ENCODE results near the gene XCL1.
"Not testable (repeated sequence)": the region's sequence is repeated elsewhere in the genome, so short reads cannot be mapped to it uniquely, and the experiment has no call there.

XCL1 gene

GRCh38 chr1:168576245-168576688, at the start of gene XCL1:
Gene XCL1, plus strand, starts transcription at chr1:168576605. Its CDS starts 33 bp downstream, at chr1:168576638.
- not testable (repeated sequence) for H3K4me1 ChIP-seq (ENCODE audit: low read length); H4K20me1 ChIP-seq (ENCODE audit: insufficient read depth, low read length); H3K9me3 ChIP-seq (ENCODE audit: insufficient read depth, low read length); H3K79me2 ChIP-seq (ENCODE audit: low read length); H3K9ac ChIP-seq (ENCODE audit: low read length); H3K36me3 ChIP-seq (replicated peaks; ENCODE audit: low read depth, low read length); H2AFZ ChIP-seq (ENCODE audit: low read depth, low read length); H3K4me3 ChIP-seq (ENCODE audit: low read length); H3K4me2 ChIP-seq (ENCODE audit: low read length); H3K27ac ChIP-seq (ENCODE audit: low read length)
- H3K27me3 ChIP-seq (ENCODE audit: low read depth, low read length) = peaks cover 33% of the 10 kb centered on the region

GRCh38 chr1:168529518-168529917, 46.9 kb upstream of the XCL1 start:
- Histone ChIP-seq H3K36me3 (replicated peaks; ENCODE audit: low read depth, low read length) (no peaks in the 10 kb centered on the region), H3K4me1 (ENCODE audit: low read length) (no peaks in the 10 kb centered on the region), H3K9me3 (ENCODE audit: insufficient read depth, low read length) (no peaks in the 10 kb centered on the region), H4K20me1 (ENCODE audit: insufficient read depth, low read length) (no peaks in the 10 kb centered on the region), H3K27ac (ENCODE audit: low read length) (no peak overlapping the region), H3K9ac (ENCODE audit: low read length) (no peak overlapping the region), H2AFZ (ENCODE audit: low read depth, low read length) (no peak overlapping the region), H3K4me3 (ENCODE audit: low read length) (no peak overlapping the region), H3K27me3 (ENCODE audit: low read depth, low read length) (peaks cover 7% of the 10 kb centered on the region; the same call in 1 of the 2 replicates), H3K4me2 (ENCODE audit: low read length) (no peak overlapping the region), H3K79me2 (ENCODE audit: low read length) (no peaks in the 10 kb centered on the region)
- TF ChIP-seq CTCF (IDR thresholded peaks at IDR 0.05; ENCODE audit: low read depth, low read length) (no peak), EZH2phosphoT487 (IDR thresholded peaks at IDR 0.05; ENCODE audit: low read depth) (no peak)

- Histone ChIP-seq H3K4me2 (ENCODE audit: low read length) (no peak overlapping the region), H3K27me3 (ENCODE audit: low read depth, low read length) (peaks cover 7% of the 10 kb centered on the region; the same call in 1 of the 2 replicates), H4K20me1 (ENCODE audit: insufficient read depth, low read length) (no peaks in the 10 kb centered on the region), H3K36me3 (replicated peaks; ENCODE audit: low read depth, low read length) (no peaks in the 10 kb centered on the region), H3K27ac (ENCODE audit: low read length) (no peak overlapping the region), H3K9ac (ENCODE audit: low read length) (no peak overlapping the region), H3K4me3 (ENCODE audit: low read length) (no peak overlapping the region), H2AFZ (ENCODE audit: low read depth, low read length) (no peak overlapping the region), H3K79me2 (ENCODE audit: low read length) (no peaks in the 10 kb centered on the region), H3K9me3 (ENCODE audit: insufficient read depth, low read length) (no peaks in the 10 kb centered on the region), H3K4me1 (ENCODE audit: low read length) (no peaks in the 10 kb centered on the region)
- TF ChIP-seq CTCF (IDR thresholded peaks at IDR 0.05; ENCODE audit: low read depth, low read length) (no peak), EZH2phosphoT487 (IDR thresholded peaks at IDR 0.05; ENCODE audit: low read depth) (no peak)
Measured at GRCh38 chr1:168531615-168532345, 44.6 kb upstream of the XCL1 start.

GRCh38 chr1:168535536-168535935, 40.9 kb upstream of the XCL1 start:
- Histone ChIP-seq H3K9ac (ENCODE audit: low read length) (no peak overlapping the region), H3K36me3 (replicated peaks; ENCODE audit: low read depth, low read length) (no peaks in the 10 kb centered on the region), H3K9me3 (ENCODE audit: insufficient read depth, low read length) (no peaks in the 10 kb centered on the region), H3K4me1 (ENCODE audit: low read length) (no peaks in the 10 kb centered on the region), H3K79me2 (ENCODE audit: low read length) (no peaks in the 10 kb centered on the region), H2AFZ (ENCODE audit: low read depth, low read length) (no peak overlapping the region), H3K27me3 (ENCODE audit: low read depth, low read length) (peaks cover 7% of the 10 kb centered on the region; the same call in 1 of the 2 replicates), H4K20me1 (ENCODE audit: insufficient read depth, low read length) (no peaks in the 10 kb centered on the region), H3K4me3 (ENCODE audit: low read length) (no peak overlapping the region), H3K27ac (ENCODE audit: low read length) (no peak overlapping the region), H3K4me2 (ENCODE audit: low read length) (no peak overlapping the region)
- TF ChIP-seq EZH2phosphoT487 (IDR thresholded peaks at IDR 0.05; ENCODE audit: low read depth) = no peak
- no peak for TF ChIP-seq CTCF (IDR thresholded peaks at IDR 0.05; ENCODE audit: low read depth, low read length)

GRCh38 chr1:168540798-168541197, 35.6 kb upstream of the XCL1 start:
- H3K36me3 ChIP-seq (replicated peaks; ENCODE audit: low read depth, low read length); H3K4me1 ChIP-seq (ENCODE audit: low read length); H3K27ac ChIP-seq (ENCODE audit: low read length); H3K9ac ChIP-seq (ENCODE audit: low read length); H3K4me3 ChIP-seq (ENCODE audit: low read length); H3K4me2 ChIP-seq (ENCODE audit: low read length); H3K79me2 ChIP-seq (ENCODE audit: low read length); H3K9me3 ChIP-seq (ENCODE audit: insufficient read depth, low read length); H2AFZ ChIP-seq (ENCODE audit: low read depth, low read length); H4K20me1 ChIP-seq (ENCODE audit: insufficient read depth, low read length); H3K27me3 ChIP-seq (ENCODE audit: low read depth, low read length): not testable (repeated sequence)

GRCh38 chr1:168542978-168543377, 33.4 kb upstream of the XCL1 start:
- H3K27me3 ChIP-seq (ENCODE audit: low read depth, low read length); H3K4me3 ChIP-seq (ENCODE audit: low read length); H3K36me3 ChIP-seq (replicated peaks; ENCODE audit: low read depth, low read length); H4K20me1 ChIP-seq (ENCODE audit: insufficient read depth, low read length); H2AFZ ChIP-seq (ENCODE audit: low read depth, low read length); H3K27ac ChIP-seq (ENCODE audit: low read length); H3K4me1 ChIP-seq (ENCODE audit: low read length); H3K9ac ChIP-seq (ENCODE audit: low read length); H3K9me3 ChIP-seq (ENCODE audit: insufficient read depth, low read length); H3K4me2 ChIP-seq (ENCODE audit: low read length); H3K79me2 ChIP-seq (ENCODE audit: low read length): not testable (repeated sequence)

GRCh38 chr1:168543840-168544498, 32.4 kb upstream of the XCL1 start, which contains the start of gene XCL2:
Gene XCL2, minus strand, starts transcription at chr1:168543997. Its CDS starts 33 bp downstream, at chr1:168543964.
- not testable (repeated sequence) for H3K79me2 ChIP-seq (ENCODE audit: low read length); H3K4me2 ChIP-seq (ENCODE audit: low read length); H4K20me1 ChIP-seq (ENCODE audit: insufficient read depth, low read length); H2AFZ ChIP-seq (ENCODE audit: low read depth, low read length); H3K27me3 ChIP-seq (ENCODE audit: low read depth, low read length); H3K4me1 ChIP-seq (ENCODE audit: low read length); H3K27ac ChIP-seq (ENCODE audit: low read length); H3K4me3 ChIP-seq (ENCODE audit: low read length); H3K36me3 ChIP-seq (replicated peaks; ENCODE audit: low read depth, low read length); H3K9me3 ChIP-seq (ENCODE audit: insufficient read depth, low read length); H3K9ac ChIP-seq (ENCODE audit: low read length)

Measured in OCI-LY3 (cell line).